ENCODE results near the gene DVL2.

- no peak for TF ChIP-seq GATA2 (IDR thresholded peaks at IDR 0.05; ENCODE audit: low read depth, low read length)
- no peak for TF ChIP-seq GATA3 (IDR thresholded peaks at IDR 0.05; ENCODE audit: low read depth, low read length)
Measured at GRCh38 chr17:7208754-7209460, 25.4 kb downstream of the DVL2 start.
